HepG2 (cell line): ENCODE results near the gene TPH1. TPM values are rescaled to one million over a fixed set of nuclear protein-coding genes. Genes with fewer than 3 reads are reported as not detected.

Experiments
- ATAC-seq: fragments of 200-7000 bp; cut with Tn5 transposase; 3 replicates; pipeline ENCODE4 v1.9.1; 2020; ENCODE audit warnings: mild to moderate bottlenecking, moderate library complexity
- BruUV-seq: library from RNA; stranded (reverse); fragments of 400-500 nt; replicated peaks from 2 replicates; lab custom pipeline; 2021; lab: Mats Ljungman, UMichigan
- CTCF ChIA-PET: fragments of 300-600 bp; formaldehyde crosslinking; extraction: SDS; loops from one replicate; lab custom pipeline; 2021; ENCODE audit warnings: low total read pairs, inconsistent platforms, low intra/inter-chr PET ratio; lab: Yijun Ruan, JAX
- POLR2A ChIA-PET: fragments of 350-600 bp; sonication (Branson Sonifier 250); formaldehyde crosslinking; loops from one replicate; lab custom pipeline; 2020; ENCODE audit warnings: antibody characterized with exemption, inconsistent platforms; lab: Yijun Ruan, JAX
- DNase-seq: peaks from one replicate; pipeline ENCODE4 v3.0.0-alpha.2; 2015; ENCODE audit warnings: low spot score
- FAIRE-seq: peaks from 3 replicates; lab custom pipeline; 2011; peaks lifted over from hg19 to GRCh38; lab: Jason Lieb, UNC
- H2AFZ ChIP-seq: one replicate; pipeline ENCODE4 v1.6.1; 2011; ENCODE audit warnings: low read length, inconsistent platforms
- H3K27ac ChIP-seq: fragments of 300-600 bp; 3 replicates; pipeline ENCODE4 v1.8.0; 2011; ENCODE audit warnings: mixed run types, mild to moderate bottlenecking, mixed read lengths, low read length, inconsistent platforms; ENCODE audit not compliant: insufficient read depth; ENCODE audit errors: extremely low read length
- H3K27me3 ChIP-seq, 2 experiments: fragments of 200-600 bp in 1 of 2; 2 replicates in 1 of 2; 3 replicates in 1 of 2; pipeline versions ENCODE4 v1.6.0 to v1.8.0; 2011; ENCODE audit warnings: low read length in 2 of 2, mild to moderate bottlenecking in 2 of 2, moderate library complexity in 2 of 2, inconsistent platforms in 1 of 2; ENCODE audit not compliant: insufficient read depth in 2 of 2, control insufficient read depth in 1 of 2
- H3K36me3 ChIP-seq, 2 experiments: fragments of 200-600 bp in 1 of 2; replicated peaks in 1 of 2; 2 replicates in 1 of 2; 3 replicates in 1 of 2; pipeline versions ENCODE4 v1.5.1 to v1.8.0; 2011; ENCODE audit warnings: low read length in 2 of 2, inconsistent platforms in 1 of 2; ENCODE audit not compliant: insufficient read depth in 2 of 2, control insufficient read depth in 1 of 2
- H3K4me1 ChIP-seq: 2 replicates; pipeline ENCODE4 v1.5.1; 2012; ENCODE audit warnings: low read length, inconsistent platforms; ENCODE audit not compliant: insufficient read depth
- H3K4me2 ChIP-seq: 2 replicates; pipeline ENCODE4 v1.6.0; 2011; ENCODE audit warnings: low read depth, low read length, inconsistent platforms
- H3K4me3 ChIP-seq, 3 experiments: fragments of 200-600 bp in 1 of 3; sonication (generic), shearing (Covaris generic) in 1 of 3; replicated peaks in 1 of 3; 2 replicates each; pipeline ENCODE4 v1.5.1; 2011 to 2016; ENCODE audit warnings: low read length in 3 of 3, inconsistent platforms in 2 of 3, low read depth in 2 of 3, mild to moderate bottlenecking in 2 of 3, control low read depth in 1 of 3, mixed read lengths in 1 of 3; ENCODE audit not compliant: insufficient read depth in 1 of 3
- H3K79me2 ChIP-seq: one replicate; pipeline ENCODE4 v1.6.1; 2011; ENCODE audit warnings: low read length, inconsistent platforms; ENCODE audit not compliant: insufficient read depth
- H3K9ac ChIP-seq: 2 replicates; pipeline ENCODE4 v1.6.0; 2011; ENCODE audit warnings: mild to moderate bottlenecking, low read depth, low read length, inconsistent platforms; ENCODE audit not compliant: insufficient read depth
- H3K9me3 ChIP-seq: 2 replicates; pipeline ENCODE4 v1.5.1; 2012; ENCODE audit warnings: mild to moderate bottlenecking, low read length
- H4K20me1 ChIP-seq: 2 replicates; pipeline ENCODE4 v1.6.0; 2011; ENCODE audit warnings: inconsistent platforms, mild to moderate bottlenecking, low read length, moderate library complexity; ENCODE audit not compliant: insufficient read depth
- FOXC1 ChIP-seq: sonication (generic); formaldehyde crosslinking; IDR thresholded peaks from 2 replicates; pipeline ENCODE4 v1.8.0; 2022; ENCODE audit warnings: mild to moderate bottlenecking, missing genetic modification reagents, borderline replicate concordance
- GZF1 ChIP-seq: sonication (generic); formaldehyde crosslinking; IDR thresholded peaks from 2 replicates; pipeline ENCODE4 v1.5.1; 2020; ENCODE audit warnings: mild to moderate bottlenecking, missing genetic modification reagents
- KAT7 ChIP-seq: IDR thresholded peaks from 2 replicates; pipeline ENCODE4 v1.6.1; 2018; ENCODE audit warnings: borderline replicate concordance, missing compliant biosample characterization
- KLF6 ChIP-seq: IDR thresholded peaks from 2 replicates; pipeline ENCODE4 v1.8.0; 2016; ENCODE audit warnings: missing biosample characterization, missing genetic modification reagents
- RXRA ChIP-seq: sonication (generic); formaldehyde crosslinking; IDR thresholded peaks from 2 replicates; pipeline ENCODE4 v1.5.1; 2020; ENCODE audit warnings: missing genetic modification reagents
- SSRP1 ChIP-seq: IDR thresholded peaks from 2 replicates; pipeline ENCODE4 v1.6.1; 2016; ENCODE audit warnings: control low read depth
- ZSCAN25 ChIP-seq: sonication (generic); formaldehyde crosslinking; IDR thresholded peaks from 2 replicates; pipeline ENCODE4 v1.8.0; 2022; ENCODE audit warnings: mild to moderate bottlenecking, missing genetic modification reagents
- in situ Hi-C: cut with HindIII; loops from 2 replicates; pipeline ENCODE4 v1.10.0; 2017; ENCODE audit warnings: low pct_unique_long_range_greater_than_20kb; ENCODE audit not compliant: extremely low pct_ligation_motif_present
- intact Hi-C: fragments of 100-400 bp; cut with micrococcal nuclease; formaldehyde crosslinking; loops from one replicate; pipeline ENCODE4 v1.10.0; 2022; ENCODE audit not compliant: unreplicated experiment
- polyA plus RNA-seq, 8 experiments: library from polyadenylated mRNA; depleted of rRNA in 3 of 8; stranded (reverse) in 7 of 8; unstranded in 1 of 8; fragments of >200 nt; fragmentation: Illumina TruSeq in 4 of 8; extraction: Trizol in 4 of 8; gene quantifications; 2 replicates each; pipeline versions ENCODE4 v1.2.1 to v1.2.3, GENCODE V29; 2011 to 2016; ENCODE audit warnings: low read depth in 4 of 8, missing spikeins in 1 of 8, mixed read lengths in 1 of 8; ENCODE audit not compliant: insufficient read depth in 1 of 8
- total RNA-seq, 5 experiments: library from RNA; depleted of rRNA; stranded (reverse); fragments of >200 nt; fragmentation: Illumina TruSeq; extraction: Trizol; gene quantifications; 2 replicates each; pipeline ENCODE4 v1.2.3, GENCODE V29; 2016; ENCODE audit warnings: low read depth in 1 of 5
- TF ChIP-seq, protein P1 (sequence below): sonication (generic); formaldehyde crosslinking; IDR thresholded peaks from 2 replicates; pipeline ENCODE4 v1.4.0; 2020; ENCODE audit warnings: mild to moderate bottlenecking, low read depth, missing genetic modification reagents
- TF ChIP-seq, protein P2 (sequence below): sonication (generic); formaldehyde crosslinking; IDR thresholded peaks from 2 replicates; pipeline ENCODE4 v1.4.0; 2020; ENCODE audit warnings: missing genetic modification reagents, borderline replicate concordance

Gene TPH1
- total and polyA plus RNA-seq, 2 of the 13 experiments (the other 11 are each of a cell fraction or from before 2014, with no cell fraction given) = 0.26 to 0.53 TPM

DNA sequence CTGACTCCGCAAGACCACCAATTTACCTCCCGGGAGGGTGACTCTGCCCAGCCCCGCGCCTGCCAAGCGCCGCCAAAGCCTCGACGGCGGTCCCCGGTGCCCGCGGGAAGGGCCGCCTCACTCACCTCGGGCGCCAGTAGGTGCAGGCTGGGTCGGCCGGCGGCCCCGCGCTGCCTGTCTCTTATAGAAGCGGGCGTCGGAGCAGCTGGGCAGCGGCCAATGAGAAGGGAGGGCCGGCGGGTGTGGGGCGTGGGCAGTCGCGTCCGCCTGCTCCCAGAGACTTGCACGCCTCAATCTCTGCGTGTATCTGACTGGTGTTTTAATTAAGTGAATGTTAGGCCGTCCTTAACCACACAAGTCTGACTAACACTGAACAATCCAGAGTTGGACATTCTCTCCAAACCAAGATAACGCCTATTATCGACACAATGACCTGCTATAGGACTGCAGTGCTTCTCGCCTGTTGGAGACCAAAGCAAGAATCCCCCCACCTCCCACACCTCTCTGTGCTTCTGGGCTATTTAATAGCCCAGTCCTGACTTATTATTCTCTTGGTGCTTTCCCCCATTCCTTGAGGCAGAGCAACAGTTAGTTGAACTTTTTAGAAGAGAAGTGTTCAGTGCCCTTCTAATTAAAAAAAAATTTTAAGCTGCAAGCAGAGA, at the start of gene TPH1 (continued):
- TF ChIP-seq, protein P1, sequence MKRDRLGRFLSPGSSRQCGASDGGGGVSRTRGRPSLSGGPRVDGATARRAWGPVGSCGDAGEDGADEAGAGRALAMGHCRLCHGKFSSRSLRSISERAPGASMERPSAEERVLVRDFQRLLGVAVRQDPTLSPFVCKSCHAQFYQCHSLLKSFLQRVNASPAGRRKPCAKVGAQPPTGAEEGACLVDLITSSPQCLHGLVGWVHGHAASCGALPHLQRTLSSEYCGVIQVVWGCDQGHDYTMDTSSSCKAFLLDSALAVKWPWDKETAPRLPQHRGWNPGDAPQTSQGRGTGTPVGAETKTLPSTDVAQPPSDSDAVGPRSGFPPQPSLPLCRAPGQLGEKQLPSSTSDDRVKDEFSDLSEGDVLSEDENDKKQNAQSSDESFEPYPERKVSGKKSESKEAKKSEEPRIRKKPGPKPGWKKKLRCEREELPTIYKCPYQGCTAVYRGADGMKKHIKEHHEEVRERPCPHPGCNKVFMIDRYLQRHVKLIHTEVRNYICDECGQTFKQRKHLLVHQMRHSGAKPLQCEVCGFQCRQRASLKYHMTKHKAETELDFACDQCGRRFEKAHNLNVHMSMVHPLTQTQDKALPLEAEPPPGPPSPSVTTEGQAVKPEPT = no peak

DNA sequence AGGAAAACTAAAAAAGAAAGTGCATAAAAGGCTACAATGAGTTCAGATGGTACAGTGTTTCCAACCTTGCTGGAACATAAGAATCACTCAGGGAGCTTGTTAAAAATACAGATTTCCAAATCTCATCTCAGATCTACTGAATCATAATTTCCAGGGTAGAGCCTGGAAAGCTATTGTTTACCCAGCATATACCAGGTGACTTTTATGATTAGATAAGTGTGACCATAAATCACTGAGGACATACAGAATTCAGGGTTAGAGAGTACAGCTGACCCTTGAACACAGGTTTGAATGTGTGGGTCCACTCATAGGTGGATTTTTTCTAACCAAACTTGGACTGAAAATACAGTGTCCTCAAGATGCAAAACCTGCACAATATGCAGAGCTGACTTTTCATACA, 47.9 kb upstream of the TPH1 start:
- in situ Hi-C loops (no loop called here), intact Hi-C loops (no loop called here)
- CTCF ChIA-PET = no interaction called here
- Histone ChIP-seq H3K4me2 (no peak overlapping the region), H3K27me3 (no peaks in the 10 kb centered on the region), H3K4me1 (no peaks in the 10 kb centered on the region), H4K20me1 (no peaks in the 10 kb centered on the region), H2AFZ (no peak overlapping the region), H3K4me3 (no peak overlapping the region), H3K9ac (no peak overlapping the region), H3K27ac (no peak overlapping the region), H3K9me3 (no peaks in the 10 kb centered on the region), H3K79me2 (peaks cover 9% of the 10 kb centered on the region), H3K36me3 (peaks cover 17 to 66% of the 10 kb centered on the region in 2 experiments)
- no peak for ATAC-seq
- no TSS peak for BruUV-seq
- TF ChIP-seq, protein P2, sequence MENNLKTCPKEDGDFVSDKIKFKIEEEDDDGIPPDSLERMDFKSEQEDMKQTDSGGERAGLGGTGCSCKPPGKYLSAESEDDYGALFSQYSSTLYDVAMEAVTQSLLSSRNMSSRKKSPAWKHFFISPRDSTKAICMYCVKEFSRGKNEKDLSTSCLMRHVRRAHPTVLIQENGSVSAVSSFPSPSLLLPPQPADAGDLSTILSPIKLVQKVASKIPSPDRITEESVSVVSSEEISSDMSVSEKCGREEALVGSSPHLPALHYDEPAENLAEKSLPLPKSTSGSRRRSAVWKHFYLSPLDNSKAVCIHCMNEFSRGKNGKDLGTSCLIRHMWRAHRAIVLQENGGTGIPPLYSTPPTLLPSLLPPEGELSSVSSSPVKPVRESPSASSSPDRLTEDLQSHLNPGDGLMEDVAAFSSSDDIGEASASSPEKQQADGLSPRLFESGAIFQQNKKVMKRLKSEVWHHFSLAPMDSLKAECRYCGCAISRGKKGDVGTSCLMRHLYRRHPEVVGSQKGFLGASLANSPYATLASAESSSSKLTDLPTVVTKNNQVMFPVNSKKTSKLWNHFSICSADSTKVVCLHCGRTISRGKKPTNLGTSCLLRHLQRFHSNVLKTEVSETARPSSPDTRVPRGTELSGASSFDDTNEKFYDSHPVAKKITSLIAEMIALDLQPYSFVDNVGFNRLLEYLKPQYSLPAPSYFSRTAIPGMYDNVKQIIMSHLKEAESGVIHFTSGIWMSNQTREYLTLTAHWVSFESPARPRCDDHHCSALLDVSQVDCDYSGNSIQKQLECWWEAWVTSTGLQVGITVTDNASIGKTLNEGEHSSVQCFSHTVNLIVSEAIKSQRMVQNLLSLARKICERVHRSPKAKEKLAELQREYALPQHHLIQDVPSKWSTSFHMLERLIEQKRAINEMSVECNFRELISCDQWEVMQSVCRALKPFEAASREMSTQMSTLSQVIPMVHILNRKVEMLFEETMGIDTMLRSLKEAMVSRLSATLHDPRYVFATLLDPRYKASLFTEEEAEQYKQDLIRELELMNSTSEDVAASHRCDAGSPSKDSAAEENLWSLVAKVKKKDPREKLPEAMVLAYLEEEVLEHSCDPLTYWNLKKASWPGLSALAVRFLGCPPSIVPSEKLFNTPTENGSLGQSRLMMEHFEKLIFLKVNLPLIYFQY (CRISPR knock-in tag) = no peak
- TF ChIP-seq FOXC1 (CRISPR knock-in tag) (no peak), ZSCAN25 (CRISPR knock-in tag) (no peak), RXRA (CRISPR knock-in tag) (no peak), KLF6 (no peak), GZF1 (CRISPR knock-in tag) (no peak), SSRP1 (CRISPR knock-in tag) (no peak), KAT7 (no peak)
- POLR2A ChIA-PET = no interaction called here
- FAIRE-seq = no peak
- DNase-seq = no peak
